Vagina (tissue), 2 donors: ENCODE data around the gene IQSEC1.

Experiments used
- POLR2A ChIP-seq, 2 donors: fragments of 450-650 bp; IDR thresholded peaks; one replicate each; pipeline ENCODE4 v1.6.1; 2017; ENCODE audit warnings: antibody characterized with exemption in 2 of 2, mild to moderate bottlenecking in 2 of 2, moderate library complexity in 2 of 2
- POLR2AphosphoS5 ChIP-seq, 2 donors: sonication (generic); formaldehyde crosslinking; IDR thresholded peaks; one replicate each; pipeline ENCODE4 v1.9.0; 2017; ENCODE audit warnings: antibody characterized with exemption in 2 of 2, mild to moderate bottlenecking in 2 of 2, low read depth in 1 of 2; ENCODE audit not compliant: insufficient read depth in 1 of 2
- TF ChIP-seq, protein P1 (sequence below), 3 experiments: fragments of 450-650 bp in 2 of 3; fragments of 200-600 bp in 1 of 3; sonication (generic) in 1 of 3; IDR thresholded peaks; one replicate each; pipeline ENCODE4 v1.5.1; 2017 to 2019; ENCODE audit warnings: antibody characterized with exemption in 3 of 3, mild to moderate bottlenecking in 2 of 3, moderate library complexity in 2 of 3

DNA sequence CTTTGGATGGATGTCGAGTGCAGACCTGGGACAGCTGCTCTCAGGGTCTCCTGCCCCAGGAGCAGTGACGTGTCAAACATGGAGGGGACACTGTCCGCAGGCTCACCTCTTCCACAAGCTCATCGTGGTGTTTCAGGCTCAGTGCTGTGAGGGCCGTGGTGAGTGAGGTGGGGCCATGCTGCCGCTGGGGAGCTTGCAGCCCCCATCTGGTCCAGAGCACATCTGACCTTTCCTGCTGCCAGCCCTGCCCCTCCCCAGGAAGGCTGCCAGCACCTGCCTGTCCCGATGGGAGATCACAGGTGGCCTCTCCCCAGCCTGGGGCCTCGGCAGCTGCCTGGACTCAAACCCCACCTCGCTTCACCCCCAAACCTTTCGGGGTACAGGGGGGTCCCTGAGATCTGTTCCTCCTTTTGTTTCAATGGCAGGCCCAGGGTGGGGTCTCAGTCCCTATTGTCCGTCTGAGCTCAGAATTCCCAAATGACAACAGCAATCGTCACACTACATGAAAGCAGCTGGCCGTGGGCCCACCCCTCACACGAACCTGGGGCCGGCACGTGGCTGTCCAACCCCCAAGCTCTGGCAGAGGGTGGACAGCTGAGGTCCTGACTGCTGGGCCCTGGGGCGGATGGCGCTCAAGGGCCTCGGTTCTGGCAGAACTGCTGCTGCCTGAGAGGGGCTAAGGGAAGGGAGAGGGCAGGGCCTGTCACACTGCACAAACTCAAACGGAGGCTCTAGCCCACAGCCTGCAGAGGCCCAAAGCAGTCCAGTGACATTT is 166.9 kb downstream of the IQSEC1 start:
- TF ChIP-seq, protein P1, sequence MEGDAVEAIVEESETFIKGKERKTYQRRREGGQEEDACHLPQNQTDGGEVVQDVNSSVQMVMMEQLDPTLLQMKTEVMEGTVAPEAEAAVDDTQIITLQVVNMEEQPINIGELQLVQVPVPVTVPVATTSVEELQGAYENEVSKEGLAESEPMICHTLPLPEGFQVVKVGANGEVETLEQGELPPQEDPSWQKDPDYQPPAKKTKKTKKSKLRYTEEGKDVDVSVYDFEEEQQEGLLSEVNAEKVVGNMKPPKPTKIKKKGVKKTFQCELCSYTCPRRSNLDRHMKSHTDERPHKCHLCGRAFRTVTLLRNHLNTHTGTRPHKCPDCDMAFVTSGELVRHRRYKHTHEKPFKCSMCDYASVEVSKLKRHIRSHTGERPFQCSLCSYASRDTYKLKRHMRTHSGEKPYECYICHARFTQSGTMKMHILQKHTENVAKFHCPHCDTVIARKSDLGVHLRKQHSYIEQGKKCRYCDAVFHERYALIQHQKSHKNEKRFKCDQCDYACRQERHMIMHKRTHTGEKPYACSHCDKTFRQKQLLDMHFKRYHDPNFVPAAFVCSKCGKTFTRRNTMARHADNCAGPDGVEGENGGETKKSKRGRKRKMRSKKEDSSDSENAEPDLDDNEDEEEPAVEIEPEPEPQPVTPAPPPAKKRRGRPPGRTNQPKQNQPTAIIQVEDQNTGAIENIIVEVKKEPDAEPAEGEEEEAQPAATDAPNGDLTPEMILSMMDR (IDR thresholded peaks at IDR 0.05): no peak
- no peak for TF ChIP-seq POLR2A (IDR thresholded peaks at IDR 0.05)
- no peak for TF ChIP-seq POLR2AphosphoS5 (IDR thresholded peaks at IDR 0.05; ENCODE audit: insufficient read depth in 1 of 2, low read depth in 1 of 2)
